H1 (cell line): ENCODE measurements around the gene HACD4. TPM values are rescaled to one million over a fixed set of nuclear protein-coding genes. Genes with fewer than 3 reads are reported as not detected.

Experiments used
- CTCF ChIA-PET: fragments of 300-600 bp; sonication (Branson Sonifier 250); formaldehyde crosslinking; loops from one replicate; lab custom pipeline; 2021; ENCODE audit not compliant: partially characterized antibody; lab: Charles Lee
- POLR2A ChIA-PET: fragments of 300-600 bp; sonication (Branson Sonifier 250); formaldehyde crosslinking; loops from one replicate; lab custom pipeline; 2021; ENCODE audit warnings: inconsistent platforms; ENCODE audit not compliant: partially characterized antibody; lab: Charles Lee
- DNase-seq, 2 experiments: peaks; one replicate each; pipeline versions ENCODE4 v3.0.0 to v3.0.0-alpha.2; 2010 to 2022; ENCODE audit warnings: low spot score in 2 of 2, low read depth in 1 of 2, mixed read lengths in 1 of 2
- FAIRE-seq: peaks from 2 replicates; lab custom pipeline; 2011; peaks lifted over from hg19 to GRCh38; lab: Jason Lieb, UNC
- H2AFZ ChIP-seq: 2 replicates; pipeline ENCODE4 v1.8.1; 2012; ENCODE audit warnings: low read length, inconsistent platforms
- H2AK5ac ChIP-seq: 2 replicates; pipeline ENCODE4 v1.6.1; 2013; ENCODE audit warnings: low read depth, low read length
- H2BK120ac ChIP-seq: replicated peaks from 2 replicates; pipeline ENCODE3; 2013; ENCODE audit warnings: low read depth, low read length, inconsistent platforms
- H2BK12ac ChIP-seq: 2 replicates; pipeline ENCODE4 v1.6.1; 2013; ENCODE audit warnings: low read depth, low read length
- H2BK15ac ChIP-seq: 2 replicates; pipeline ENCODE4 v1.6.1; 2013; ENCODE audit warnings: low read length
- H2BK20ac ChIP-seq: 2 replicates; pipeline ENCODE4 v1.6.1; 2013; ENCODE audit warnings: low read length
- H2BK5ac ChIP-seq: 2 replicates; pipeline ENCODE4 v1.6.1; 2013; ENCODE audit warnings: low read depth, low read length
- H3K14ac ChIP-seq: 2 replicates; pipeline ENCODE4 v1.6.1; 2013; ENCODE audit warnings: inconsistent platforms; ENCODE audit not compliant: insufficient read length
- H3K18ac ChIP-seq: 2 replicates; pipeline ENCODE4 v1.6.1; 2013; ENCODE audit warnings: low read length; ENCODE audit errors: extremely low read depth
- H3K23ac ChIP-seq: 2 replicates; pipeline ENCODE4 v1.6.1; 2013; ENCODE audit warnings: inconsistent platforms; ENCODE audit not compliant: insufficient read length
- H3K23me2 ChIP-seq: 2 replicates; pipeline ENCODE4 v1.6.1; 2013; ENCODE audit warnings: low read depth, low read length
- H3K27ac ChIP-seq: 2 replicates; pipeline ENCODE4 v1.6.1; 2011; ENCODE audit warnings: low read depth, low read length, inconsistent platforms
- H3K27me3 ChIP-seq, 4 experiments: replicated peaks in 1 of 4; 1 replicate in 1 of 4; 2 replicates in 3 of 4; pipeline versions ENCODE4 v1.6.1 to v1.8.1; 2011 to 2013; ENCODE audit warnings: low read length in 3 of 4, mild to moderate bottlenecking in 3 of 4, inconsistent platforms in 2 of 4, mixed read lengths in 2 of 4, moderate library complexity in 1 of 4; ENCODE audit not compliant: control insufficient read depth in 3 of 4, insufficient read depth in 3 of 4; ENCODE audit errors: extremely low read depth in 1 of 4
- H3K36me3 ChIP-seq, 4 experiments: 2 replicates each; pipeline versions ENCODE4 v1.6.1 to v1.8.1; 2011 to 2013; ENCODE audit warnings: mild to moderate bottlenecking in 4 of 4, low read length in 3 of 4, moderate library complexity in 2 of 4, control low read depth in 1 of 4, inconsistent platforms in 1 of 4; ENCODE audit not compliant: insufficient read depth in 4 of 4, control insufficient read depth in 2 of 4
- H3K4ac ChIP-seq: replicated peaks from 2 replicates; pipeline ENCODE3; 2013; ENCODE audit warnings: low read length, low read depth, mixed read lengths, inconsistent platforms; ENCODE audit not compliant: insufficient read length
- H3K4me1 ChIP-seq, 4 experiments: replicated peaks in 1 of 4; 1 replicate in 1 of 4; 2 replicates in 3 of 4; pipeline versions ENCODE4 v1.6.1 to v1.8.1; 2011 to 2013; ENCODE audit warnings: low read length in 3 of 4, inconsistent platforms in 2 of 4, mixed read lengths in 1 of 4; ENCODE audit not compliant: insufficient read depth in 4 of 4, control insufficient read depth in 3 of 4
- H3K4me2 ChIP-seq, 2 experiments: 2 replicates each; pipeline versions ENCODE4 v1.6.1 to v1.8.1; 2011 to 2013; ENCODE audit warnings: low read depth in 2 of 2, low read length in 2 of 2, control low read depth in 1 of 2, inconsistent platforms in 1 of 2, mild to moderate bottlenecking in 1 of 2; ENCODE audit not compliant: insufficient read depth in 1 of 2
- H3K4me3 ChIP-seq, 4 experiments: fragments of 200-600, 300-600 bp in 1 of 4; sonication (generic), shearing (Covaris generic), sonication (Bioruptor Twin) in 1 of 4; 2 replicates each; pipeline versions ENCODE4 v1.5.1 to v1.8.1; 2011 to 2016; ENCODE audit warnings: low read length in 4 of 4, low read depth in 3 of 4, control low read depth in 2 of 4, inconsistent platforms in 2 of 4, mild to moderate bottlenecking in 2 of 4, mixed read lengths in 1 of 4, moderate library complexity in 1 of 4; ENCODE audit not compliant: insufficient read depth in 2 of 4; ENCODE audit errors: extremely low read depth in 1 of 4
- H3K56ac ChIP-seq: replicated peaks from 2 replicates; pipeline ENCODE3; 2013; ENCODE audit warnings: low read depth, mild to moderate bottlenecking, mixed read lengths, low read length, inconsistent platforms; ENCODE audit not compliant: insufficient read length
- H3K79me1 ChIP-seq: 2 replicates; pipeline ENCODE4 v1.6.1; 2013; ENCODE audit warnings: low read depth, low read length, control low read depth
- H3K79me2 ChIP-seq, 2 experiments: 2 replicates each; pipeline versions ENCODE4 v1.6.1 to v1.8.1; 2012 to 2013; ENCODE audit warnings: low read length in 2 of 2, mild to moderate bottlenecking in 2 of 2, inconsistent platforms in 1 of 2; ENCODE audit not compliant: insufficient read depth in 2 of 2, control insufficient read depth in 1 of 2
- H3K9ac ChIP-seq, 4 experiments: replicated peaks in 1 of 4; 1 replicate in 1 of 4; 2 replicates in 3 of 4; pipeline versions ENCODE4 v1.6.1 to v1.8.1; 2011 to 2013; ENCODE audit warnings: low read depth in 3 of 4, low read length in 3 of 4, control low read depth in 2 of 4, mild to moderate bottlenecking in 2 of 4, moderate library complexity in 2 of 4, inconsistent platforms in 1 of 4; ENCODE audit errors: extremely low read depth in 1 of 4
- H3K9me3 ChIP-seq, 2 experiments: 2 replicates each; pipeline versions ENCODE4 v1.6.1 to v1.8.1; 2012 to 2013; ENCODE audit warnings: mild to moderate bottlenecking in 2 of 2, moderate library complexity in 2 of 2, control low read depth in 1 of 2, inconsistent platforms in 1 of 2, low read depth in 1 of 2, low read length in 1 of 2, mixed read lengths in 1 of 2; ENCODE audit not compliant: insufficient read depth in 2 of 2
- H4K20me1 ChIP-seq, 2 experiments: replicated peaks in 1 of 2; 2 replicates each; pipeline versions ENCODE3 to v1.8.1; 2011 to 2013; ENCODE audit warnings: inconsistent platforms in 2 of 2, low read length in 2 of 2, mild to moderate bottlenecking in 1 of 2; ENCODE audit not compliant: insufficient read depth in 2 of 2, control insufficient read depth in 1 of 2
- H4K5ac ChIP-seq: 2 replicates; pipeline ENCODE4 v1.6.1; 2013; ENCODE audit warnings: low read length, low read depth, mixed read lengths, inconsistent platforms; ENCODE audit not compliant: insufficient read length
- H4K8ac ChIP-seq: 2 replicates; pipeline ENCODE4 v1.8.0; 2013; ENCODE audit warnings: mild to moderate bottlenecking, moderate library complexity, low read length, inconsistent platforms; ENCODE audit not compliant: insufficient read depth; ENCODE audit errors: extremely low read depth
- H4K91ac ChIP-seq: replicated peaks from 2 replicates; pipeline ENCODE3; 2013; ENCODE audit warnings: low read length, mixed read lengths, inconsistent platforms; ENCODE audit not compliant: insufficient read length
- ASH2L ChIP-seq: fragments of 200-600, 300-600 bp; sonication (generic); IDR thresholded peaks from one replicate; pipeline ENCODE4 v1.7.1; 2017; ENCODE audit warnings: low read length
- ATF2 ChIP-seq: IDR thresholded peaks from 2 replicates; pipeline ENCODE4 v1.6.1; 2012; ENCODE audit warnings: low read length, inconsistent platforms
- BCL11A ChIP-seq, 2 experiments: IDR thresholded peaks; one replicate each; pipeline ENCODE4 v1.6.1; 2011; ENCODE audit warnings: low read depth in 2 of 2, low read length in 2 of 2, mild to moderate bottlenecking in 2 of 2
- CBX5 ChIP-seq: fragments of 300-800, 300-1000 bp; sonication (generic); IDR thresholded peaks from 2 replicates; pipeline ENCODE4 v1.7.1; 2016; ENCODE audit warnings: antibody characterized with exemption, low read length, low read depth
- CHD1 ChIP-seq: IDR thresholded peaks from 2 replicates; pipeline ENCODE4 v1.6.1; 2012; ENCODE audit warnings: low read depth, low read length, improper control_type of control experiment
- HDAC6 ChIP-seq: IDR thresholded peaks from one replicate; pipeline ENCODE4 v1.7.1; 2012; ENCODE audit warnings: low read depth, mild to moderate bottlenecking, inconsistent platforms, low read length, moderate library complexity
- JUN ChIP-seq: IDR thresholded peaks from 2 replicates; pipeline ENCODE4 v1.6.1; 2011; ENCODE audit warnings: low read depth, mild to moderate bottlenecking, improper control_type of control experiment, low read length
- TAF7 ChIP-seq: optimal IDR thresholded peaks from 2 replicates; pipeline ENCODE3; 2011; ENCODE audit warnings: low read depth, mild to moderate bottlenecking, inconsistent platforms, low read length, moderate library complexity, borderline replicate concordance
- WGBS, 2 experiments: shearing (Covaris generic) in 1 of 2; methylation state at CpG; one replicate each; pipeline versions ENCODE4 v1.1.6 to v1.1.7; 2013 to 2015; ENCODE audit warnings: low lambda C conversion rate in 2 of 2, mixed read lengths in 2 of 2, inconsistent platforms in 1 of 2, low coverage in 1 of 2, missing lambda C conversion rate in 1 of 2; ENCODE audit not compliant: insufficient replicate concordance in 2 of 2, insufficient coverage in 1 of 2, insufficient read length in 1 of 2; ENCODE audit errors: extremely low coverage in 1 of 2, missing lambda C conversion rate in 1 of 2; 5-methylcytosine and 5-hydroxymethylcytosine counted together
- polyA plus RNA-seq, 7 experiments: library from polyadenylated mRNA; depleted of rRNA in 3 of 7; stranded (reverse) in 5 of 7; unstranded in 2 of 7; fragments of >200 nt in 5 of 7; fragments of 200-250 nt in 2 of 7; gene quantifications; 1 replicate in 5 of 7; 2 replicates in 1 of 7; 4 replicates in 1 of 7; pipeline versions ENCODE4 v1.2.1 to v1.2.3, GENCODE V29; 2011 to 2013; ENCODE audit warnings: missing spikeins in 2 of 7, mixed read lengths in 2 of 7
- total RNA-seq: library from RNA; stranded (reverse); fragmentation: NEBNext Ultra II Directional; extraction: Animal tissue kit (Norgen Biotek cat#: 25700); gene quantifications from 2 replicates; pipeline ENCODE4 v1.2.1, GENCODE V29; 2021
- TF ChIP-seq, protein P1 (sequence below), 3 experiments: IDR thresholded peaks; 1 replicate in 2 of 3; 2 replicates in 1 of 3; pipeline versions ENCODE4 v1.5.1 to v1.6.1; 2011; ENCODE audit warnings: low read length in 3 of 3, mild to moderate bottlenecking in 3 of 3, inconsistent platforms in 2 of 3, low read depth in 1 of 3, moderate library complexity in 1 of 3; ENCODE audit not compliant: insufficient read depth in 1 of 3; ENCODE audit errors: control extremely low read depth in 1 of 3

HACD4 gene
- total and polyA plus RNA-seq, 2 of the 8 experiments (the other 6 are each of a cell fraction or from before 2014, with no cell fraction given): 0.65 to 0.86 TPM

DNA sequence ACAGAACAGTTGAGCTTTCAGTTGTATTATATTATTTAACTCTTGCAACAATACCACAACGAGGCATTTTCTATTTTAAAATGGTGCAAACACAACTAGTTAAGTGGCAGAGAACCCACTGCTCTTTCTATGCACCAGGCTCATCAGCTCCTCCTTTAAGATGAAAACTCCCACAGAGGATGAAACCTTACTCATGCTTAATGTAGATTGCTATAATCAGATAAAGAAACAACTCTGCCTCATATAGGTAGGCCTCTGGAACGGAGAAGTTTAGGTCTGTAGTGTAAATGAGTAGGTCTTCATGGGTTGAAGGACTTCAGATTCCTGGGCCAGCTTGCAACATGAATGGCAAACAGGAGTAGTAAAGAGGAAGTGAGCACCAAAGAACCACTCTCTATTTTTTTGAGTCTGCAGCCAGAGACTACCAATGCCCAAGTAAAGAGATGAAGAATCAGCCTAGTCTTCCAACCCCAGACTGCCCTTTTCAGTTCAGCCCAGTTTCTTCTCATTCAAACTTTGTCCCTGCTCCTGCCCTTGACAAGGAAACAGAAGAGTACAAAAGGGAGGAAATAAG lies 33.9 kb downstream of the HACD4 start:
- H2AFZ ChIP-seq: no peak overlapping the region
- ChIA-PET POLR2A (interaction anchor here (1.4 kb wide), 1 partner anchor 17 kb away, joined by 3 read pairs; no protein-coding TSS in a partner anchor), CTCF (interaction anchor here (1.0 to 1.4 kb wide), 2 partner anchors 11 to 57 kb away, joined by 3 read pairs; no protein-coding TSS in a partner anchor)
- no peak overlapping the region for H2BK5ac ChIP-seq
- 74% methylated on average over 2 of the region's 2 CpGs; no CpG with 5 or more reads in 1 of the 2 experiments for WGBS, 2 experiments
- DNase-seq: no peak
- H2BK20ac ChIP-seq: no peak overlapping the region
- H3K9ac ChIP-seq: no peak overlapping the region
- no peak overlapping the region for H4K91ac ChIP-seq
- H3K23ac ChIP-seq: no peak overlapping the region
- no peak overlapping the region for H2BK15ac ChIP-seq
- H3K56ac ChIP-seq: no peak overlapping the region
- H3K27ac ChIP-seq: no peak overlapping the region
- no peak overlapping the region for H4K8ac ChIP-seq
- no peak overlapping the region for H2BK120ac ChIP-seq
- H4K5ac ChIP-seq: no peak overlapping the region
- H3K4ac ChIP-seq: no peak overlapping the region
- no peaks in the 10 kb centered on the region for H3K23me2 ChIP-seq
- peaks cover 2 to 18% (median 5%) of the 10 kb centered on the region in 4 experiments; a peak in 4 of 8 replicates for H3K36me3 ChIP-seq
- no peak overlapping the region for H3K4me3 ChIP-seq
- no peaks in the 10 kb centered on the region for H3K79me2 ChIP-seq
- H3K79me1 ChIP-seq: no peaks in the 10 kb centered on the region
- no peak overlapping the region for H3K14ac ChIP-seq
- no peaks in the 10 kb centered on the region for H4K20me1 ChIP-seq
- peaks cover 0 to 2% (median 0%) of the 10 kb centered on the region in 4 experiments; a peak in 1 of 7 replicates for H3K4me1 ChIP-seq
- H3K4me2 ChIP-seq: no peak overlapping the region
- H2AK5ac ChIP-seq: no peak overlapping the region
- no peak overlapping the region for H3K18ac ChIP-seq
- H3K9me3 ChIP-seq: no peaks in the 10 kb centered on the region
- FAIRE-seq: no peak
- no peaks in the 10 kb centered on the region for H3K27me3 ChIP-seq
- H2BK12ac ChIP-seq: no peak overlapping the region
- TF ChIP-seq ATF2 (no peak), HDAC6 (no peak), ASH2L (no peak), CHD1 (no peak), TAF7 (no peak), BCL11A (IDR thresholded peaks at IDR 0.05; ENCODE audit: low read depth in 2 of 2, low read length in 2 of 2) (no peak), JUN (no peak), CBX5 (no peak)
- TF ChIP-seq, protein P1, sequence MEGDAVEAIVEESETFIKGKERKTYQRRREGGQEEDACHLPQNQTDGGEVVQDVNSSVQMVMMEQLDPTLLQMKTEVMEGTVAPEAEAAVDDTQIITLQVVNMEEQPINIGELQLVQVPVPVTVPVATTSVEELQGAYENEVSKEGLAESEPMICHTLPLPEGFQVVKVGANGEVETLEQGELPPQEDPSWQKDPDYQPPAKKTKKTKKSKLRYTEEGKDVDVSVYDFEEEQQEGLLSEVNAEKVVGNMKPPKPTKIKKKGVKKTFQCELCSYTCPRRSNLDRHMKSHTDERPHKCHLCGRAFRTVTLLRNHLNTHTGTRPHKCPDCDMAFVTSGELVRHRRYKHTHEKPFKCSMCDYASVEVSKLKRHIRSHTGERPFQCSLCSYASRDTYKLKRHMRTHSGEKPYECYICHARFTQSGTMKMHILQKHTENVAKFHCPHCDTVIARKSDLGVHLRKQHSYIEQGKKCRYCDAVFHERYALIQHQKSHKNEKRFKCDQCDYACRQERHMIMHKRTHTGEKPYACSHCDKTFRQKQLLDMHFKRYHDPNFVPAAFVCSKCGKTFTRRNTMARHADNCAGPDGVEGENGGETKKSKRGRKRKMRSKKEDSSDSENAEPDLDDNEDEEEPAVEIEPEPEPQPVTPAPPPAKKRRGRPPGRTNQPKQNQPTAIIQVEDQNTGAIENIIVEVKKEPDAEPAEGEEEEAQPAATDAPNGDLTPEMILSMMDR (IDR thresholded peaks at IDR 0.05; ENCODE audit: control extremely low read depth in 1 of 3, insufficient read depth in 1 of 3, low read depth in 1 of 3, low read length in 3 of 3): no peak
